H1 (cell line): ENCODE measurements around the gene MAGI1. TPM values are rescaled to one million over a fixed set of nuclear protein-coding genes. Genes with fewer than 3 reads are reported as not detected.

Experiments
- CTCF ChIA-PET: fragments of 300-600 bp; sonication (Branson Sonifier 250); formaldehyde crosslinking; loops from one replicate; lab custom pipeline; 2021; ENCODE audit not compliant: partially characterized antibody; lab: Charles Lee
- POLR2A ChIA-PET: fragments of 300-600 bp; sonication (Branson Sonifier 250); formaldehyde crosslinking; loops from one replicate; lab custom pipeline; 2021; ENCODE audit warnings: inconsistent platforms; ENCODE audit not compliant: partially characterized antibody; lab: Charles Lee
- DNase-seq, 2 experiments: peaks; one replicate each; pipeline versions ENCODE4 v3.0.0 to v3.0.0-alpha.2; 2010 to 2022; ENCODE audit warnings: low spot score in 2 of 2, low read depth in 1 of 2, mixed read lengths in 1 of 2
- FAIRE-seq: peaks from 2 replicates; lab custom pipeline; 2011; peaks lifted over from hg19 to GRCh38; lab: Jason Lieb, UNC
- H2AFZ ChIP-seq: 2 replicates; pipeline ENCODE4 v1.8.1; 2012; ENCODE audit warnings: low read length, inconsistent platforms
- H2AK5ac ChIP-seq: 2 replicates; pipeline ENCODE4 v1.6.1; 2013; ENCODE audit warnings: low read depth, low read length
- H2BK120ac ChIP-seq: replicated peaks from 2 replicates; pipeline ENCODE3; 2013; ENCODE audit warnings: low read depth, low read length, inconsistent platforms
- H2BK12ac ChIP-seq: 2 replicates; pipeline ENCODE4 v1.6.1; 2013; ENCODE audit warnings: low read depth, low read length
- H2BK15ac ChIP-seq: 2 replicates; pipeline ENCODE4 v1.6.1; 2013; ENCODE audit warnings: low read length
- H2BK20ac ChIP-seq: 2 replicates; pipeline ENCODE4 v1.6.1; 2013; ENCODE audit warnings: low read length
- H2BK5ac ChIP-seq: 2 replicates; pipeline ENCODE4 v1.6.1; 2013; ENCODE audit warnings: low read depth, low read length
- H3K14ac ChIP-seq: 2 replicates; pipeline ENCODE4 v1.6.1; 2013; ENCODE audit warnings: inconsistent platforms; ENCODE audit not compliant: insufficient read length
- H3K18ac ChIP-seq: 2 replicates; pipeline ENCODE4 v1.6.1; 2013; ENCODE audit warnings: low read length; ENCODE audit errors: extremely low read depth
- H3K23ac ChIP-seq: 2 replicates; pipeline ENCODE4 v1.6.1; 2013; ENCODE audit warnings: inconsistent platforms; ENCODE audit not compliant: insufficient read length
- H3K23me2 ChIP-seq: 2 replicates; pipeline ENCODE4 v1.6.1; 2013; ENCODE audit warnings: low read depth, low read length
- H3K27ac ChIP-seq: 2 replicates; pipeline ENCODE4 v1.6.1; 2011; ENCODE audit warnings: low read depth, low read length, inconsistent platforms
- H3K27me3 ChIP-seq, 4 experiments: replicated peaks in 1 of 4; 1 replicate in 1 of 4; 2 replicates in 3 of 4; pipeline versions ENCODE4 v1.6.1 to v1.8.1; 2011 to 2013; ENCODE audit warnings: low read length in 3 of 4, mild to moderate bottlenecking in 3 of 4, inconsistent platforms in 2 of 4, mixed read lengths in 2 of 4, moderate library complexity in 1 of 4; ENCODE audit not compliant: control insufficient read depth in 3 of 4, insufficient read depth in 3 of 4; ENCODE audit errors: extremely low read depth in 1 of 4
- H3K36me3 ChIP-seq, 4 experiments: 2 replicates each; pipeline versions ENCODE4 v1.6.1 to v1.8.1; 2011 to 2013; ENCODE audit warnings: mild to moderate bottlenecking in 4 of 4, low read length in 3 of 4, moderate library complexity in 2 of 4, control low read depth in 1 of 4, inconsistent platforms in 1 of 4; ENCODE audit not compliant: insufficient read depth in 4 of 4, control insufficient read depth in 2 of 4
- H3K4ac ChIP-seq: replicated peaks from 2 replicates; pipeline ENCODE3; 2013; ENCODE audit warnings: low read length, low read depth, mixed read lengths, inconsistent platforms; ENCODE audit not compliant: insufficient read length
- H3K4me1 ChIP-seq, 4 experiments: replicated peaks in 1 of 4; 1 replicate in 1 of 4; 2 replicates in 3 of 4; pipeline versions ENCODE4 v1.6.1 to v1.8.1; 2011 to 2013; ENCODE audit warnings: low read length in 3 of 4, inconsistent platforms in 2 of 4, mixed read lengths in 1 of 4; ENCODE audit not compliant: insufficient read depth in 4 of 4, control insufficient read depth in 3 of 4
- H3K4me2 ChIP-seq, 2 experiments: 2 replicates each; pipeline versions ENCODE4 v1.6.1 to v1.8.1; 2011 to 2013; ENCODE audit warnings: low read depth in 2 of 2, low read length in 2 of 2, control low read depth in 1 of 2, inconsistent platforms in 1 of 2, mild to moderate bottlenecking in 1 of 2; ENCODE audit not compliant: insufficient read depth in 1 of 2
- H3K4me3 ChIP-seq, 4 experiments: fragments of 200-600, 300-600 bp in 1 of 4; sonication (generic), shearing (Covaris generic), sonication (Bioruptor Twin) in 1 of 4; 2 replicates each; pipeline versions ENCODE4 v1.5.1 to v1.8.1; 2011 to 2016; ENCODE audit warnings: low read length in 4 of 4, low read depth in 3 of 4, control low read depth in 2 of 4, inconsistent platforms in 2 of 4, mild to moderate bottlenecking in 2 of 4, mixed read lengths in 1 of 4, moderate library complexity in 1 of 4; ENCODE audit not compliant: insufficient read depth in 2 of 4; ENCODE audit errors: extremely low read depth in 1 of 4
- H3K56ac ChIP-seq: replicated peaks from 2 replicates; pipeline ENCODE3; 2013; ENCODE audit warnings: low read depth, mild to moderate bottlenecking, mixed read lengths, low read length, inconsistent platforms; ENCODE audit not compliant: insufficient read length
- H3K79me1 ChIP-seq: 2 replicates; pipeline ENCODE4 v1.6.1; 2013; ENCODE audit warnings: low read depth, low read length, control low read depth
- H3K79me2 ChIP-seq, 2 experiments: 2 replicates each; pipeline versions ENCODE4 v1.6.1 to v1.8.1; 2012 to 2013; ENCODE audit warnings: low read length in 2 of 2, mild to moderate bottlenecking in 2 of 2, inconsistent platforms in 1 of 2; ENCODE audit not compliant: insufficient read depth in 2 of 2, control insufficient read depth in 1 of 2
- H3K9ac ChIP-seq, 4 experiments: replicated peaks in 1 of 4; 1 replicate in 1 of 4; 2 replicates in 3 of 4; pipeline versions ENCODE4 v1.6.1 to v1.8.1; 2011 to 2013; ENCODE audit warnings: low read depth in 3 of 4, low read length in 3 of 4, control low read depth in 2 of 4, mild to moderate bottlenecking in 2 of 4, moderate library complexity in 2 of 4, inconsistent platforms in 1 of 4; ENCODE audit errors: extremely low read depth in 1 of 4
- H3K9me3 ChIP-seq, 2 experiments: 2 replicates each; pipeline versions ENCODE4 v1.6.1 to v1.8.1; 2012 to 2013; ENCODE audit warnings: mild to moderate bottlenecking in 2 of 2, moderate library complexity in 2 of 2, control low read depth in 1 of 2, inconsistent platforms in 1 of 2, low read depth in 1 of 2, low read length in 1 of 2, mixed read lengths in 1 of 2; ENCODE audit not compliant: insufficient read depth in 2 of 2
- H4K20me1 ChIP-seq, 2 experiments: replicated peaks in 1 of 2; 2 replicates each; pipeline versions ENCODE3 to v1.8.1; 2011 to 2013; ENCODE audit warnings: inconsistent platforms in 2 of 2, low read length in 2 of 2, mild to moderate bottlenecking in 1 of 2; ENCODE audit not compliant: insufficient read depth in 2 of 2, control insufficient read depth in 1 of 2
- H4K5ac ChIP-seq: 2 replicates; pipeline ENCODE4 v1.6.1; 2013; ENCODE audit warnings: low read length, low read depth, mixed read lengths, inconsistent platforms; ENCODE audit not compliant: insufficient read length
- H4K8ac ChIP-seq: 2 replicates; pipeline ENCODE4 v1.8.0; 2013; ENCODE audit warnings: mild to moderate bottlenecking, moderate library complexity, low read length, inconsistent platforms; ENCODE audit not compliant: insufficient read depth; ENCODE audit errors: extremely low read depth
- H4K91ac ChIP-seq: replicated peaks from 2 replicates; pipeline ENCODE3; 2013; ENCODE audit warnings: low read length, mixed read lengths, inconsistent platforms; ENCODE audit not compliant: insufficient read length
- BCL11A ChIP-seq, 2 experiments: IDR thresholded peaks; one replicate each; pipeline ENCODE4 v1.6.1; 2011; ENCODE audit warnings: low read depth in 2 of 2, low read length in 2 of 2, mild to moderate bottlenecking in 2 of 2
- KDM1A ChIP-seq: fragments of 200-600, 300-600 bp; sonication (generic); IDR thresholded peaks from 2 replicates; pipeline ENCODE4 v1.7.1; 2016; ENCODE audit warnings: mild to moderate bottlenecking, low read length, borderline replicate concordance
- SP1 ChIP-seq: IDR thresholded peaks from 2 replicates; pipeline ENCODE4 v1.6.1; 2011; ENCODE audit warnings: low read depth, low read length
- SUZ12 ChIP-seq: fragments of 200-600 bp; sonication (generic); IDR thresholded peaks from 2 replicates; pipeline ENCODE4 v1.6.1; 2012; ENCODE audit warnings: mild to moderate bottlenecking, inconsistent platforms, low read length, moderate library complexity, mixed read lengths
- ZNF274 ChIP-seq: IDR thresholded peaks from 2 replicates; pipeline ENCODE4 v1.7.0; 2012; ENCODE audit warnings: low read length, borderline replicate concordance; ENCODE audit errors: extremely low read depth
- WGBS, 2 experiments: shearing (Covaris generic) in 1 of 2; methylation state at CpG; one replicate each; pipeline versions ENCODE4 v1.1.6 to v1.1.7; 2013 to 2015; ENCODE audit warnings: low lambda C conversion rate in 2 of 2, mixed read lengths in 2 of 2, inconsistent platforms in 1 of 2, low coverage in 1 of 2, missing lambda C conversion rate in 1 of 2; ENCODE audit not compliant: insufficient replicate concordance in 2 of 2, insufficient coverage in 1 of 2, insufficient read length in 1 of 2; ENCODE audit errors: extremely low coverage in 1 of 2, missing lambda C conversion rate in 1 of 2; 5-methylcytosine and 5-hydroxymethylcytosine counted together
- polyA plus RNA-seq, 7 experiments: library from polyadenylated mRNA; depleted of rRNA in 3 of 7; stranded (reverse) in 5 of 7; unstranded in 2 of 7; fragments of >200 nt in 5 of 7; fragments of 200-250 nt in 2 of 7; gene quantifications; 1 replicate in 5 of 7; 2 replicates in 1 of 7; 4 replicates in 1 of 7; pipeline versions ENCODE4 v1.2.1 to v1.2.3, GENCODE V29; 2011 to 2013; ENCODE audit warnings: missing spikeins in 2 of 7, mixed read lengths in 2 of 7
- total RNA-seq: library from RNA; stranded (reverse); fragmentation: NEBNext Ultra II Directional; extraction: Animal tissue kit (Norgen Biotek cat#: 25700); gene quantifications from 2 replicates; pipeline ENCODE4 v1.2.1, GENCODE V29; 2021
- TF ChIP-seq, protein P1 (sequence below): IDR thresholded peaks from 2 replicates; pipeline ENCODE4 v1.6.1; 2012; ENCODE audit warnings: inconsistent platforms

Gene MAGI1
- total and polyA plus RNA-seq, 2 of the 8 experiments (the other 6 are each of a cell fraction or from before 2014, with no cell fraction given): 19.8 to 78.0 TPM

DNA sequence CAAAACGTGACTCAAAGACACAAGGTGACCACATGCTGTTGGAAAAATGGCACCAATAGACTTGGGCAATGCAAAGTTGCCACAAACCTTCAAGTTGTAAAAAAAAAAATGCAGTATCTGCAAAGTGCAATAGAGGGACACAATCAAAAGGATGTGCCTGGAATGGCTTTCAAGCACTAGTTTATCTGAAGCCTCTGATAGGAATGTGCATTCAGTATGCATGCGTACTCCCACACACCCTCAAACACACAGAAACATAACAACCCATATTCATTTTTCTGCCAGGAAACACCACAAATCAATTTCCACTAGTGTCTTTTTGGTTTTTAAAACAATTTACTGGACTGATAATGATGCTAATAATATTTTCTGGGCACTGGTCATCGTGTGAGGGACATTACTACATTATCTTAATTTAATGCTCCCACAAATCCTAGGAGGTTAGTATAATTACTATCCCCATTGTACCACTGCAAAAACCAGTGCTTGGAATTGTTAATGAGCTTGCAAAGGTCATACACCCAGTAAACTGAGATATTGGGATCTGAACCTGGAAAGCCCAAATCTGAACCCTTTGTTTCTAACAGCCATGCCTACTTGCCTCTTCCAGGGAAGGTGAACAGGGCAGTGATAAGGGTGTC, 298.7 kb downstream of the MAGI1 start:
- Histone ChIP-seq H3K36me3 (no peaks in the 10 kb centered on the region), H3K4ac (no peak overlapping the region), H3K14ac (no peak overlapping the region), H2AK5ac (no peak overlapping the region), H2BK20ac (no peak overlapping the region), H2BK120ac (no peak overlapping the region), H3K56ac (no peak overlapping the region), H3K79me2 (peaks cover 0 to 8% of the 10 kb centered on the region in 2 experiments; a peak in 1 of 4 replicates), H3K4me2 (no peak overlapping the region), H4K20me1 (no peaks in the 10 kb centered on the region), H2BK15ac (no peak overlapping the region), H3K27me3 (no peaks in the 10 kb centered on the region), H4K5ac (no peak overlapping the region), H3K4me1 (peaks cover 0 to 10% (median 0%) of the 10 kb centered on the region in 4 experiments; a peak in 2 of 7 replicates), H3K23me2 (no peaks in the 10 kb centered on the region), H2BK5ac (no peak overlapping the region), H3K23ac (peak overlapping the region; percentile 89), H3K9ac (no peak overlapping the region), H3K79me1 (no peaks in the 10 kb centered on the region), H2BK12ac (no peak overlapping the region), H3K27ac (no peak overlapping the region), H4K91ac (no peak overlapping the region), H3K18ac (no peak overlapping the region), H2AFZ (no peak overlapping the region), H3K4me3 (no peak overlapping the region), H4K8ac (no peak overlapping the region), H3K9me3 (no peaks in the 10 kb centered on the region)
- TF ChIP-seq KDM1A (no peak), SUZ12 (no peak), SP1 (no peak), ZNF274 (no peak), BCL11A (IDR thresholded peaks at IDR 0.05; ENCODE audit: low read depth in 2 of 2, low read length in 2 of 2) (no peak)
- TF ChIP-seq, protein P1, sequence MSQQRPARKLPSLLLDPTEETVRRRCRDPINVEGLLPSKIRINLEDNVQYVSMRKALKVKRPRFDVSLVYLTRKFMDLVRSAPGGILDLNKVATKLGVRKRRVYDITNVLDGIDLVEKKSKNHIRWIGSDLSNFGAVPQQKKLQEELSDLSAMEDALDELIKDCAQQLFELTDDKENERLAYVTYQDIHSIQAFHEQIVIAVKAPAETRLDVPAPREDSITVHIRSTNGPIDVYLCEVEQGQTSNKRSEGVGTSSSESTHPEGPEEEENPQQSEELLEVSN: no peak
- DNase-seq: no peak
- no peak for FAIRE-seq
- CTCF ChIA-PET: interaction anchor here (1.0 to 6.1 kb wide), 3 partner anchors 11 to 39 kb away, joined by 3 to 30 read pairs (median 6); no protein-coding TSS in a partner anchor
- 64% methylated on average over 3 of the region's 3 CpGs; no CpG with 5 or more reads in 1 of the 2 experiments for WGBS, 2 experiments
- POLR2A ChIA-PET: no interaction called here
